ENCODE results near the gene WDR90. TPM values are rescaled to one million over a fixed set of nuclear protein-coding genes. Genes with fewer than 3 reads are reported as not detected.
A peak's percentile ranks its signal among the peaks of the same experiment; 100 is the strongest.

The WDR90 gene
- total RNA-seq, 4 donors from 2014 or later: 8.2 to 22.7 (median 16.5) TPM

GRCh38 chr16:649631-650030 lies 466 bp downstream of the WDR90 start:
- H3K4me1 ChIP-seq: peaks cover 42 to 62% (median 52%) of the 10 kb centered on the region in 4 donors
- DNase-seq (ENCODE audit: extremely low spot score): no peak
- intact Hi-C loops (cut with DNase I): no loop called here
- no peak for TF ChIP-seq POLR2AphosphoS5 (IDR thresholded peaks at IDR 0.05)
- TF ChIP-seq EP300 (IDR thresholded peaks at IDR 0.05): no peak
- no peak for TF ChIP-seq CTCF (IDR thresholded peaks at IDR 0.05)
- TF ChIP-seq POLR2A (IDR thresholded peaks at IDR 0.05; ENCODE audit: low read depth): no peak
- peak overlapping the region; percentile 65 to 79 (median 76) for H3K4me3 ChIP-seq
- H3K36me3 ChIP-seq: peaks cover 0 to 32% (median 16%) of the 10 kb centered on the region in 4 donors
- 11% methylated on average over 23 of the region's 44 CpGs for WGBS
- peak overlapping the region; percentile 83 to 92 (median 90) for H3K27ac ChIP-seq (replicated peaks in 1 of 4)
- H3K9me3 ChIP-seq: no peaks in the 10 kb centered on the region
- no peaks in the 10 kb centered on the region for H3K27me3 ChIP-seq

- intact Hi-C loops (cut with DNase I): no loop called here
- no peak for DNase-seq (ENCODE audit: extremely low spot score)
- H3K27ac ChIP-seq (replicated peaks in 1 of 4): no peak overlapping the region
- no peak overlapping the region for H3K4me3 ChIP-seq
- peaks cover 0 to 52% (median 24%) of the 10 kb centered on the region in 4 donors for H3K36me3 ChIP-seq
- 88% methylated on average over 15 of the region's 22 CpGs for WGBS
- H3K4me1 ChIP-seq: peaks cover 28 to 40% (median 34%) of the 10 kb centered on the region in 4 donors
- H3K27me3 ChIP-seq: no peaks in the 10 kb centered on the region
- no peaks in the 10 kb centered on the region for H3K9me3 ChIP-seq
- TF ChIP-seq POLR2A (IDR thresholded peaks at IDR 0.05; ENCODE audit: low read depth) (no peak), POLR2AphosphoS5 (IDR thresholded peaks at IDR 0.05) (no peak), EP300 (IDR thresholded peaks at IDR 0.05) (no peak), CTCF (IDR thresholded peaks at IDR 0.05) (no peak)
These were observed 2.7 kb downstream of the WDR90 start for GRCh38 chr16:651844-652243.

- no peak overlapping the region for H3K4me3 ChIP-seq
- H3K27me3 ChIP-seq: no peaks in the 10 kb centered on the region
- no peak overlapping the region for H3K27ac ChIP-seq (replicated peaks in 1 of 4)
- no peak for TF ChIP-seq POLR2AphosphoS5 (IDR thresholded peaks at IDR 0.05)
- TF ChIP-seq CTCF (IDR thresholded peaks at IDR 0.05): no peak
- TF ChIP-seq EP300 (IDR thresholded peaks at IDR 0.05): no peak
- no peak for TF ChIP-seq POLR2A (IDR thresholded peaks at IDR 0.05; ENCODE audit: low read depth)
- no peaks in the 10 kb centered on the region for H3K9me3 ChIP-seq
- H3K4me1 ChIP-seq: peaks cover 19 to 32% (median 25%) of the 10 kb centered on the region in 4 donors
- 82% methylated on average over 13 of the region's 28 CpGs for WGBS
- intact Hi-C loops (cut with DNase I): no loop called here
- peaks cover 0 to 56% (median 30%) of the 10 kb centered on the region in 4 donors for H3K36me3 ChIP-seq
- DNase-seq (ENCODE audit: extremely low spot score): no peak
These were observed 3.5 kb downstream of the WDR90 start for GRCh38 chr16:652454-653305.

- no peak for DNase-seq (ENCODE audit: extremely low spot score)
- Histone ChIP-seq H3K9me3 (no peaks in the 10 kb centered on the region), H3K27me3 (no peaks in the 10 kb centered on the region), H3K4me3 (no peak overlapping the region), H3K4me1 (peaks cover 8 to 21% (median 13%) of the 10 kb centered on the region in 4 donors), H3K27ac (replicated peaks in 1 of 4) (no peak overlapping the region), H3K36me3 (peaks cover 0 to 70% (median 40%) of the 10 kb centered on the region in 4 donors)
- 91% methylated on average over 12 of the region's 12 CpGs for WGBS
- intact Hi-C loops (cut with DNase I): no loop called here
- TF ChIP-seq POLR2A (IDR thresholded peaks at IDR 0.05; ENCODE audit: low read depth): no peak
These were observed 4.9 kb downstream of the WDR90 start for GRCh38 chr16:654034-654433.

GRCh38 chr16:657487-657886 lies 8.3 kb downstream of the WDR90 start:
- H3K4me3 ChIP-seq: no peak overlapping the region
- H3K4me1 ChIP-seq: peaks cover 10 to 25% (median 20%) of the 10 kb centered on the region in 4 donors
- WGBS: 100% methylated on average over 3 of the region's 22 CpGs
- no peaks in the 10 kb centered on the region for H3K27me3 ChIP-seq
- no peaks in the 10 kb centered on the region for H3K9me3 ChIP-seq
- no peak overlapping the region for H3K27ac ChIP-seq (replicated peaks in 1 of 4)
- no peak for TF ChIP-seq POLR2A (IDR thresholded peaks at IDR 0.05; ENCODE audit: low read depth)
- intact Hi-C loops (cut with DNase I): no loop called here
- H3K36me3 ChIP-seq: peaks cover 0 to 62% (median 37%) of the 10 kb centered on the region in 4 donors
- no peak for DNase-seq (ENCODE audit: extremely low spot score)

All from esophagus muscularis mucosa (tissue), 4 donors.